Hepatocyte (in vitro differentiated cells): Measurements from ENCODE around the gene ATP7B.

Source experiments
- EZH2 ChIP-seq: fragments of 200-600 bp; sonication (generic); IDR thresholded peaks from 2 replicates; pipeline ENCODE4 v1.6.1; 2016; ENCODE audit warnings: antibody characterized with exemption, mild to moderate bottlenecking, borderline replicate concordance
- EZH2phosphoT487 ChIP-seq: fragments of 200-600 bp; sonication (generic); IDR thresholded peaks from one replicate; pipeline ENCODE4 v1.6.1; 2018; ENCODE audit warnings: antibody characterized with exemption, mild to moderate bottlenecking, low read depth, moderate library complexity; ENCODE audit not compliant: unreplicated experiment, severe bottlenecking
- TF ChIP-seq, protein P1 (sequence below): fragments of 200-600 bp; sonication (generic); IDR thresholded peaks from 2 replicates; pipeline ENCODE4 v1.5.1; 2016; ENCODE audit warnings: antibody characterized with exemption, mild to moderate bottlenecking; ENCODE audit not compliant: poor library complexity

DNA sequence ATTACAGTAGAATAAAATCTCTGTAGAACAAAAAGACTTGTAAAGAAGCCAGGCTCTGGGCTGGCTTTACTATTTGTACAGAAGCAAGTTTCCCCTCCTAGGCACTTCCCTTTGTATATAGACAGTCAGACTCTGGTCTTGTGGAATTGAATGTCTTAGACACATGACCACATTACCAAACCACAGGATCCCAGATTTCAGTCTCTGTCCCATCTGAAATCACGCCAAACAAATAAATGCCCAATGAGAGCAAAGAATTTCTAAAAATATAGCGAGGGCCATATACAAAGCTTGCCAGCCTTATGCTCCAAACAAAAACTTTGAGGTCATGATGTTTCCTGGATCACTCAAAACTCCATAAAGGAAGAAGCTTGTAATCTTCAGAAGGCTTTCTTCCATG is 125.6 kb downstream of the ATP7B start:
- TF ChIP-seq, protein P1, sequence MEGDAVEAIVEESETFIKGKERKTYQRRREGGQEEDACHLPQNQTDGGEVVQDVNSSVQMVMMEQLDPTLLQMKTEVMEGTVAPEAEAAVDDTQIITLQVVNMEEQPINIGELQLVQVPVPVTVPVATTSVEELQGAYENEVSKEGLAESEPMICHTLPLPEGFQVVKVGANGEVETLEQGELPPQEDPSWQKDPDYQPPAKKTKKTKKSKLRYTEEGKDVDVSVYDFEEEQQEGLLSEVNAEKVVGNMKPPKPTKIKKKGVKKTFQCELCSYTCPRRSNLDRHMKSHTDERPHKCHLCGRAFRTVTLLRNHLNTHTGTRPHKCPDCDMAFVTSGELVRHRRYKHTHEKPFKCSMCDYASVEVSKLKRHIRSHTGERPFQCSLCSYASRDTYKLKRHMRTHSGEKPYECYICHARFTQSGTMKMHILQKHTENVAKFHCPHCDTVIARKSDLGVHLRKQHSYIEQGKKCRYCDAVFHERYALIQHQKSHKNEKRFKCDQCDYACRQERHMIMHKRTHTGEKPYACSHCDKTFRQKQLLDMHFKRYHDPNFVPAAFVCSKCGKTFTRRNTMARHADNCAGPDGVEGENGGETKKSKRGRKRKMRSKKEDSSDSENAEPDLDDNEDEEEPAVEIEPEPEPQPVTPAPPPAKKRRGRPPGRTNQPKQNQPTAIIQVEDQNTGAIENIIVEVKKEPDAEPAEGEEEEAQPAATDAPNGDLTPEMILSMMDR = no peak
- TF ChIP-seq EZH2 (no peak), EZH2phosphoT487 (no peak)
